Stomach (tissue), 4 donors: ENCODE data around the gene SEMA6C.

Source experiments
- CTCF ChIP-seq, 7 experiments: fragments of 450-650 bp in 4 of 7; fragments of 200-600 bp in 3 of 7; sonication (generic) in 3 of 7; IDR thresholded peaks; one replicate each; pipeline ENCODE4 v1.5.1; 2016 to 2019; ENCODE audit warnings: antibody characterized with exemption in 7 of 7, control low read depth in 2 of 7, mild to moderate bottlenecking in 1 of 7
- POLR2A ChIP-seq, 4 donors: fragments of 450-650 bp; IDR thresholded peaks; one replicate each; pipeline ENCODE4 v1.6.1; 2016; ENCODE audit warnings: antibody characterized with exemption in 4 of 4, control low read depth in 2 of 4, mild to moderate bottlenecking in 1 of 4, moderate library complexity in 1 of 4
- POLR2AphosphoS5 ChIP-seq, 3 donors: sonication (generic); formaldehyde crosslinking; IDR thresholded peaks; one replicate each; pipeline ENCODE4 v1.6.1; 2016; ENCODE audit warnings: antibody characterized with exemption in 3 of 3

- no peak for TF ChIP-seq POLR2A (IDR thresholded peaks at IDR 0.05)
- no peak for TF ChIP-seq POLR2AphosphoS5 (IDR thresholded peaks at IDR 0.05)
- TF ChIP-seq CTCF (IDR thresholded peaks at IDR 0.05): no peak
Measured at GRCh38 chr1:151142411-151143056, 3.9 kb downstream of the SEMA6C start.
